Left lobe of liver (tissue), 2 donors: Measurements from ENCODE around the gene TEX44. TPM values are rescaled to one million over a fixed set of nuclear protein-coding genes. Genes with fewer than 3 reads are reported as not detected.
"Not testable (repeated sequence)": the region's sequence is repeated elsewhere in the genome, so short reads cannot be mapped to it uniquely, and the experiment has no call there.

Experiments
- ATAC-seq: fragments of 200-7000 bp; cut with Tn5 transposase; one replicate; pipeline ENCODE4 v1.9.1; 2020; ENCODE audit warnings: mild to moderate bottlenecking, moderate library complexity
- DNase-seq: peaks from one replicate; pipeline ENCODE4 v3.0.0-alpha.2; 2020; ENCODE audit warnings: low spot score
- total RNA-seq: library from RNA; stranded (reverse); gene quantifications from one replicate; pipeline ENCODE4 v1.2.1, GENCODE V29; 2021
- donor health status: DM: no; HTN: no; CAD: no; lungs with moderate emphysema.
- donor health status: DM: no; HTN: yes; CAD: no.

Gene TEX44
- total RNA-seq, 1 donor from 2014 or later: not detected

DNA sequence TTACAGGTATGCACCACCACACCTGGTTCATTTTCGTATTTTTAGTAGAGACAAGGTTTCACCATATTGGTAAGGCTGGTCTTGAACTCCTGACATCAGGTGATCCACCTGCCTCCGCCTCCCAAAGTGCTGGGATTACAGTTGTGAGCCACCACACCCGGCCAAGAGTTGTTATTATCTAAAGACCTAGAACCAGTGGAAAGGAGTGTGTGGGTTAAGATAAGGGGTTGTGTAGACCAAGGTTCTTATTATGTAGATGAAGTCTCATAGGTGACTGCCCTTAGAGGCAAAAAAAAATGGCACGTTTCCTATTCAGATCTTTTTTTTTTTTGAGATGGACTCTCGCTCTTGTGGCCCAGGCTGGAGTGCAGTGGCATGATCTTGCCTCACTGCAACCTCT is 21.7 kb upstream of the TEX44 start:
- DNase-seq, ATAC-seq: not testable (repeated sequence)

DNA sequence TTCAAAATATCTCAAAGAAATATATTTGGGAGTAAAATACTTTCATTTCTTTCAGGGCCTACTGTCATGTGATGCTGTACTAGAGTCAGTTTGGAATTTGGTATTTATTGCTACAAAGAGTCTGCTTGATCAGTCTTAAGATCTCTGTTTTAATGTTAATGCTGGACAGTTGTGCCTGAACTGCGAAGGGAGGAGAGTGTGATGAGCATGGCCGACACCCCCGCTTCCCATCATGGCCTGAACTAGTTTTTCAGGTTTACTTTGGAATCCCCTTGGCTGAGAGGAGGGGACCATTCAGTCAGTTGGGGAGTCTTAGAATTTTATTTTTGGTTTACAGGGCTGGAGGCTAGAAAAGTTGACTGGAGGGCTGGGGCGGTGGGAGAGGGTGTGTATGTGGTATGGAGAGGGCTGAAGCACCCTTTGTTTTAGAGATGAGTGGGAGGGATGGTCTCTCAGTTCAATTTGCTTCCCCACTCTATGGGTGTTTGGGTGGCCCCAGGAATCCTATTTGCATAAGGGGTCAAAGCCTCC is 20.9 kb upstream of the TEX44 start:
- DNase-seq: no peak

DNA sequence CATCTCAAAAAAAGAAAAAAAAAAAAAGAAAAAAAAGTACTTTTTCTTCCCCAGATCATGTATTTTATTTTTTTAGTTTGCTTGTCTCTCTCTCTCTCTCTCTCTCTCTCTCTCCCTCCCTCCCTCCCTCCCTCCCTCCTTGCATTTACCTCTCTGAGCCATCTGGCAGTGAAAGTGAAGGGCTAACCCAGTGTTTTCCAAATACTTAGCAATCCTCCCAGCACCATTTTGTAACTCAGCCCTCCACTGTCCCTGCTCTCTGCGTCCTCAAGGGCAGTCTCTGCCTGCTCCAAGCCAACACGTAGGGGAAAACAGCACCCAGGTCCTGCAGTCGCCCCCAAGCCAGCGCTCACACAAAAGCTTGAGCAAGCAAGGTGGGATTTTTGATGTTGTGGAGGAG is 19.6 kb upstream of the TEX44 start:
- DNase-seq: no peak
- ATAC-seq: no peak

More for the DNA sequence above, 20.9 kb upstream of the TEX44 start:
- no peak for ATAC-seq

DNA sequence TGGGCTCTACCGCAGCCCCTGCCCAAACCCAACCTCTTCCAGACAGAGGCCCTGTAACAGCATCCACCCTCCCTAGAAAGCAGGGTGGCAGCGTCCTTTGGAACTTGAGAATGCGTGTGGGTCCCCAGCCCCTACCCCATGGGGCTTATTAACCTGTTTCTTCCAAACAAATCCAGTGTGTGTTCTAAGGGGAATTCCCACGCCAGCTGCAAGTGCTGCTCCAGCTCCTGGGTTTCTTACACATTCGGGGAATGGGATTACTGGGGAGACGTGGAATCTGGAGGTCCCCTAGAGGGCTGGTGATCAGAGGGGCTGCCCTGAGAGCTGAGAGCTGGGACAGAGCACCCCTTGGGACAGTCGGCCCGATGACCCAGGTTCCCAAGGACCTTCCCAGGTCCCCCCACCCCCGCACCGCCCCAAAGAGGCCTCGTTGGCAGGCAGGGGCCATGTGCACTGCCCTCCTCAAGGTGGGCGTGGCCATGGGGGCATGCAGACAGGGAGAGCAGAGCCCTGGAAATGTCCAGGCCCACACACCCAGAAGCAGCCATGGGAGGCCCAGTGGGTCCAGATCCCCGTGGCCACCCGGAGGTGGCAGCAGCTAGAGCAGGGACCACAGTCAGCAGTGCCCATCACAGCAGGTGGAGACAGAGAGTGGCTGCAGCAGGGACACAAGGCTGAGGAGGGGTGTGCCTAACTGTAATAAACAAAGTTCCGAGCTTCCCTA is 18.8 kb upstream of the TEX44 start:
- DNase-seq (no peak), ATAC-seq (no peak)

DNA sequence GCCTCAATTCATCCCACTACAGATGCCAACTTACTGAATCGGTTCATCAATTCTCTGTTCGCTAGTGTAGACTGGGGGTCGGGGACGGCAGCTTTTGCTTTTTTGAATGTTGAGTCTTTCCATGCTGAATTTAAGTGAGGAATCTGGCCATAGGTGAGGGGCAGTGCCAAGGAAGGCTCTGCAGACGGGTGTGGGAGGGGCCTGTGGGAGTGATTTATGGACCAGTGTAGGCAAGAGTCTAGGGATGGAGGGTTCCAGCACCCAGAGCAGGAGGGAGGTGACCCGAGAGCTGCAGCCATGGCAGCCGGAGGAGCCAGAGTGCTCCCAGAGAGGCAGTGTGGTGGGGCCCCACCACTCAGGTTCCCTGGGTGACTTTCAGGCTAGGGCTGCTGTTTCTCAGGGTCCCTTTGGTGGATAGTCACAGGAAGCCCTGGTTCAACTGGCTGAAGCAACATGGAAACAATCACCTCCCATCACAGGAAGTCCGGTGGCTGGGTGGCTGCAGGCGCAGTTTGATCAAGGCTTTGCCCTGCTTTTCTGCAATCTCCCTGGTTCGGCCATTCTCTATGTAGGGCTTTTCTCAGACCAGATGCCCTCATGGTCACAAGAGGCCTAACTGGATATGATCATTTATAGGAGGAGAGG is 16.9 kb upstream of the TEX44 start:
- no peak for DNase-seq
- no peak for ATAC-seq

DNA sequence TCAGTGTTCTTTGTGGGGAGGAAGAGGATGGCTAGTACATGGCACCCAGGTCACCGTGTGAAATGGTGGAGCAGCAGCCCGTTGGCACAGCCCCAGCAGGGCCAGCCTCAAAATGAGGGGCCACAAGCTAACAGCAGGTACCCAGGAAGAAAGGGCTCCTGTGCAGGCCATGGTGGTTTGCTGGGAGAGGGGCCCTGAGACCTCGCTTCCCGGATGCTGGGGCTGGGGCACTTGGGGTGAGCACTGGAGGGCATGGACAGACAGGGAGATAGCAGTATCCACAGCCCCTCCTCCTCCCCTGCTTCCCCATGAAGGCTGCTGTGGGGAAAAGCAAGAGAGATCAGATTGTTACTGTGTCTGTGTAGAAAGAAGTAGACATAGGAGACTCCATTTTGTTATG is 16.2 kb upstream of the TEX44 start:
- no peak for DNase-seq
- no peak for ATAC-seq

GRCh38 chr2:231578655-231579054 is 14.0 kb upstream of the TEX44 start:
- not testable (repeated sequence) for ATAC-seq, DNase-seq

GRCh38 chr2:231579560-231579959 is 13.1 kb upstream of the TEX44 start:
- no peak for ATAC-seq
- DNase-seq: no peak

GRCh38 chr2:231581328-231581727 is 11.3 kb upstream of the TEX44 start:
- DNase-seq: no peak
- no peak for ATAC-seq

GRCh38 chr2:231583982-231584381 is 8.7 kb upstream of the TEX44 start:
- DNase-seq (no peak), ATAC-seq (no peak)

- not testable (repeated sequence) for DNase-seq, ATAC-seq
These were observed 4.9 kb upstream of the TEX44 start for GRCh38 chr2:231587744-231588143.

GRCh38 chr2:231589656-231590055 is 3.0 kb upstream of the TEX44 start:
- ATAC-seq: no peak
- no peak for DNase-seq

DNA sequence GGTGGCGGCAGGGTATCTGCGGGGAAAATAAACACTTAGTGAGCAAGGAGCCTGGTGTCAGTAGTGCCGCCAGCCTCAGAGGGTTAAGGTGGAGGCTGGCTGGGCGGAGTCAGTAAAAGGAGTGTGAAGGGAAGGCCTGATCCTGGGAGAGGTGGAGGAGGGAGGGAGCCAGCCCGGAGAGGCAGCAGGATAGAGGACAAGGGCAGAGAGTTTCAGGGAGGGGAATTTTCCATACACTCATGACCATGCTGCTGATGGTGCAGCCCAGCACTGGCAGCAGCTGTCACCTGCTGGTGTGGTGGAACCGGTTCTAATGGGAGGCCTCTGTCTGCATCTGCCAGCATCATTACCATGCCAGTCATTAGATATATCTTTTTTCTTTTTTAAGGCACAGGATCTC is 2.0 kb upstream of the TEX44 start:
- DNase-seq (no peak), ATAC-seq (no peak)

- no peak for ATAC-seq
- DNase-seq: no peak
These were observed 1.0 kb downstream of the TEX44 start for GRCh38 chr2:231593666-231594065.

GRCh38 chr2:231597014-231597611 is 4.4 kb downstream of the TEX44 start:
- DNase-seq: no peak
- ATAC-seq: no peak

DNA sequence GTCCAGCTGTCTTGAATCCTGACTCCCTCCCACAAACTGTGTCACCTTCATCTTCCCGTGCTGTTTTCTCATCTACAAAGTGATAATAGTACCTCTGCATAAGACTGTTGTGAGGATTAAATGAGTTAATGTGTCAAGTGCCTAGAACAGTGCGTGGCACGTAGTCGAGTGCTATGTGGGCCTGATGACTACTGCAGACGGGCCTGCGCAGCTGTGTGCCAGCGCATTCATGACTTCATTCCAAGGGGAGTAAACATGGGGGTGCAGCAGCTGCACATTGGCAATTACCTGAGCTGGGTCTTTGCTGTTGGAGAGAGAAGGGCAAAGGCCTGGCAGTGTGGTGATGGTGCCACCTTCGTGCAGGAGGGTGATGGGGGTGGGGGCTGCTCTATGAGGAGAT is 5.0 kb downstream of the TEX44 start:
- ATAC-seq (no peak), DNase-seq (no peak)

GRCh38 chr2:231600619-231601355 is 8.1 kb downstream of the TEX44 start:
- no peak for ATAC-seq
- DNase-seq: no peak

DNA sequence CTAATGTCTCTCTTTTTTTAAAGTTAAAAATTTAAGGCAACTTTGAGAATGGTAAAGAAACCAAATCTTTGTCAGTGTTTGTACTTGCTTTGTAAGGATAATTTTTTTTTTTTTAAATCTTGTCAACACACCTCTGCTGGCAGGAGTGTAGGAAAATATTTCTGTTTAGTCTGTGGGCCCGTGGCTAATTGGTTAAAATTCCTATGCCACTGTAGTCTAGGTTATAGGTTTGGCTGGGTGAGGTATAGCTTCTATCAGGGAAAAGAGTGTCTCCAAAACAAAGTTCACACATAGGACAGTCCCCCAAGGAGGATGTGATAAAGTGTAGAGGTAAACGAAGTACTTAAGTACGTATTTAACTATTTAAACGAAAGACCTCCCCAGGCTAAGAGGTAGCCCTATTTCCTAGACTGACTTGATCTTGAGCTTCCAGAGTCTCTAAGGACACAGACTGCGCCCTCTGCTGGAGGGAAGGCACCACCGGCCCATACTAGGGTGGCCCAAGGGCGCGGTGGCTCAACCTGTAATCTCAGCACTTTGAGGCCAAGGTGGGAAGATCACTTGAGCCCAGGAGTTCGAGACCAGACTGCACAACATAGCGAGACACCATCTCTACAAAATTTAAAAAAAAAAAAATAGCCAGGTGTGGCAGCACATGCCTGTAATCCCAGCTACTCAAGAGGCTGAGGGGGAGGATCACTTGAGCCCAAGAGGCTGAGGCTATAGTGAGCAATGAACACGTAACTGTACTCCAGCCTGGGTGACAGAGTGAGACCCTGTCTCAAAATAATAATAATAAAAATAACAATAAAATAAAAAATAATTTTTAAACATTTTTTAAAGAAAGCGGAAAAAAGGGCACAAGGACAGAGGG is 8.9 kb downstream of the TEX44 start:
- ATAC-seq (peak; percentile 60), DNase-seq (peak; percentile 78)

- DNase-seq (no peak), ATAC-seq (no peak)
These were observed 10.3 kb downstream of the TEX44 start for GRCh38 chr2:231602859-231603467.
